HFFc6 (cell line): ENCODE results near the gene GLG1. TPM values are rescaled to one million over a fixed set of nuclear protein-coding genes. Genes with fewer than 3 reads are reported as not detected.

ENCODE experiments used
- DNase-seq: peaks from one replicate; pipeline ENCODE4 v3.0.0-alpha.2; 2018
- H3K27ac Mint-ChIP-seq: 2 replicates; pipeline ENCODE4 v1.8.0; 2020; ENCODE audit warnings: mild to moderate bottlenecking, mixed read lengths
- H3K27me3 Mint-ChIP-seq: 2 replicates; pipeline ENCODE4 v1.8.0; 2021; ENCODE audit warnings: mild to moderate bottlenecking, moderate library complexity, mixed read lengths; ENCODE audit not compliant: insufficient read depth
- H3K36me3 Mint-ChIP-seq: 2 replicates; pipeline ENCODE4 v1.8.0; 2021; ENCODE audit warnings: low read depth, mixed read lengths
- H3K4me1 Mint-ChIP-seq: 2 replicates; pipeline ENCODE4 v1.8.0; 2020; ENCODE audit warnings: low read depth, mixed read lengths
- H3K4me3 Mint-ChIP-seq: 2 replicates; pipeline ENCODE4 v1.8.0; 2020; ENCODE audit warnings: mild to moderate bottlenecking, moderate library complexity, mixed read lengths
- H3K9me3 Mint-ChIP-seq: 2 replicates; pipeline ENCODE4 v1.8.0; 2020; ENCODE audit warnings: mild to moderate bottlenecking, mixed read lengths
- CTCF ChIP-seq: fragments of 200-600 bp; sonication (generic); IDR thresholded peaks from 2 replicates; pipeline ENCODE4 v1.5.0; 2021; ENCODE audit warnings: antibody characterized with exemption, mild to moderate bottlenecking
- total RNA-seq, 6 experiments: library from RNA; stranded (reverse); fragmentation: NEBNext Ultra II Directional; extraction: Animal tissue kit (Norgen Biotek cat#: 25700); gene quantifications; 2 replicates in 1 of 6; 3 replicates in 5 of 6; pipeline ENCODE4 v1.2.3, GENCODE V29; 2021

GLG1 gene
- total RNA-seq, 6 experiments from 2014 or later, result 149 to 167 (median 161) TPM

DNA sequence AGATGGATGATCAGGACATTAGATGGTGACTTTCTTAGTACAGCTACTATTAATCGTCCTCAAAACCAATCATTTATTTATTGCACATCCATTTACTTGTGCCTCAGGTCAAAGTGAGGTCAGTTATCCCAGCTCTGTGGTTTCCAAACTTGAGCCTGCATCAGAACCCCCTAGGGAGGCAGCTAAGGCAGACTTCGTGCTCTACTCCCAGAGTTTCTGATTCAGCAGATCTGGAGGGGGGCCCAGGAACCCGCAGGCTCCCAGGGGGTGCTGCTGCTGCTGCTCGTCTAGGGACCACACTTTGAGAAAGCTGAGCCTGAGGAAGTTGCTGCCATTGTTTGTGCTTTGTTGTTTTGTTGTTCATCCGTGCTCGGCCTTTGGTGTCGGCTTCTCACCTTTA lies 141.6 kb downstream of the GLG1 start:
- peaks cover 44% of the 10 kb centered on the region for H3K36me3 Mint-ChIP-seq
- DNase-seq, result no peak

DNA sequence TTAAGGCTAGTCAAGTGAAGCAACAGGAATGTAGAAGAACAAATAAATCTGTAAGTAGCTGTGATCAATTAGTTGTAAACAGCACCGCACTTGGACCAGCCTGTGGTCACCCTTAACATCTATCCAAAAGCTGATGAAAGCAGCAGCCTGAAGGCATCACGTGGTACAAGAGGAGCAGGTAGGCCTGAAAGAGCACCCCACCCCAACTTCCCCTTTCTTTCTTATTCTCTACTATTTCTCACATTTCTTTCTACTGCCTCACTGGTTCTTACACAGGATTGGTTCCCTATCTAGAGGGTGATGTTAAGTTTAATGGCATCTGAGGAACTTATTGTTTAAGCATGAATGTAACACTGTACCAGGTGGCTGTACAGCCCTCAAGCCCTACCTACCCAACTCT lies 143.0 kb downstream of the GLG1 start:
- peaks cover 8% of the 10 kb centered on the region; the same call in 1 of the 2 replicates for H3K4me1 Mint-ChIP-seq
- peaks cover 4% of the 10 kb centered on the region; the same call in 1 of the 2 replicates for H3K27me3 Mint-ChIP-seq
- H3K9me3 Mint-ChIP-seq, result no peaks in the 10 kb centered on the region
- no peak overlapping the region for H3K27ac Mint-ChIP-seq
- H3K4me3 Mint-ChIP-seq, result no peak overlapping the region
- peaks cover 49% of the 10 kb centered on the region for H3K36me3 Mint-ChIP-seq
- no peak for TF ChIP-seq CTCF
- DNase-seq, result no peak

More for the DNA sequence above, 141.6 kb downstream of the GLG1 start:
- TF ChIP-seq CTCF, result no peak
- Mint-ChIP-seq H3K27me3 (peaks cover 4% of the 10 kb centered on the region; the same call in 1 of the 2 replicates), H3K9me3 (no peaks in the 10 kb centered on the region), H3K27ac (no peak overlapping the region), H3K4me3 (no peak overlapping the region), H3K4me1 (peaks cover 8% of the 10 kb centered on the region; the same call in 1 of the 2 replicates)

GRCh38 chr16:74462361-74462760 lies 144.6 kb downstream of the GLG1 start:
- Mint-ChIP-seq H3K27ac (no peak overlapping the region), H3K27me3 (peaks cover 4% of the 10 kb centered on the region; the same call in 1 of the 2 replicates), H3K36me3 (peaks cover 55% of the 10 kb centered on the region), H3K4me1 (peaks cover 8% of the 10 kb centered on the region; the same call in 1 of the 2 replicates), H3K4me3 (no peak overlapping the region), H3K9me3 (no peaks in the 10 kb centered on the region)
- no peak for TF ChIP-seq CTCF
- DNase-seq, result no peak

GRCh38 chr16:74461826-74462225 lies 145.1 kb downstream of the GLG1 start:
- H3K36me3 Mint-ChIP-seq, result peaks cover 52% of the 10 kb centered on the region
- no peak overlapping the region for H3K4me3 Mint-ChIP-seq
- H3K27ac Mint-ChIP-seq, result no peak overlapping the region
- H3K9me3 Mint-ChIP-seq, result no peaks in the 10 kb centered on the region
- TF ChIP-seq CTCF, result no peak
- no peak for DNase-seq
- peaks cover 8% of the 10 kb centered on the region; the same call in 1 of the 2 replicates for H3K4me1 Mint-ChIP-seq
- peaks cover 4% of the 10 kb centered on the region; the same call in 1 of the 2 replicates for H3K27me3 Mint-ChIP-seq

DNA sequence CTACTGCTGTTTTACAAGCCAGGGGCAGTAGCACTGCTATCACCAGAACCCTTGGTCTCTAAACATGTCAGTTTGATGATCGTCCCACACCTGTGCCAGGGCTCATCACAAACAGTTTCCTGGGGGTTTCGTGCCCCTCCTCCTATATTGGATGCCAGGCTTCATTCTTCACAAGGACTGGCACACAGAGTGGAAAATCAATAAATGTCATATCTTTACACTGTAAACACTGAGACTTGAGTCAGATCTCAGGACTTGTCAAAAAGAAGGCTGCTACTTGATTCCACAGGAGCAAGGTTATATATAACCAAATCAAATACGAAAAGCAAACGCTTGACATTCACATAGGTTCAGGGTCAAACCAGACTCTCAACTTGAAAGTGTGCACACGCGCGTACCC lies 146.4 kb downstream of the GLG1 start:
- DNase-seq, result no peak
- no peaks in the 10 kb centered on the region for H3K9me3 Mint-ChIP-seq
- TF ChIP-seq CTCF, result no peak
- peaks cover 4% of the 10 kb centered on the region; the same call in 1 of the 2 replicates for H3K27me3 Mint-ChIP-seq
- peaks cover 54% of the 10 kb centered on the region for H3K36me3 Mint-ChIP-seq
- peaks cover 8% of the 10 kb centered on the region; the same call in 1 of the 2 replicates for H3K4me1 Mint-ChIP-seq
- H3K27ac Mint-ChIP-seq, result no peak overlapping the region
- H3K4me3 Mint-ChIP-seq, result no peak overlapping the region

DNA sequence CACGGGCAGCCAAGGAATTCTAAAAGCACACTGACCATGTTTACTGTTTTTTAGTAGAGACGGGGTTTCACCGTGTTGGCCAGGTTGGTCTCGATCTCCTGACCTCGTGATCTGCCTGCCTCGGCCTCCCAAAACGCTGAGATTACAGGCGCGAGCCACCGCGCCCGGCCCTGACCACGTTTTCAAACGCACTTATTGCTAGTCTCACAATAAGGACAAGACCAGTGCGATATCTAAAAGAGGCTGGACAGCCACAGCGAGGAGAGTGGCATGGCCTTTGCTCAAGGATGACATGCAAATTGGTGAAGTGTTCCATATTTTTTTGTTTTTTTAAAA lies 150.7 kb downstream of the GLG1 start:
- no peaks in the 10 kb centered on the region for H3K9me3 Mint-ChIP-seq
- H3K4me1 Mint-ChIP-seq, result peaks cover 11% of the 10 kb centered on the region
- TF ChIP-seq CTCF, result no peak
- no peak overlapping the region for H3K27ac Mint-ChIP-seq
- no peaks in the 10 kb centered on the region for H3K27me3 Mint-ChIP-seq
- no peak for DNase-seq
- H3K4me3 Mint-ChIP-seq, result no peak overlapping the region
- H3K36me3 Mint-ChIP-seq, result peaks cover 53% of the 10 kb centered on the region
